Calu3 (cell line): ENCODE data around the gene RSRC1. TPM values are rescaled to one million over a fixed set of nuclear protein-coding genes. Genes with fewer than 3 reads are reported as not detected.
"Not testable (repeated sequence)": the region's sequence is repeated elsewhere in the genome, so short reads cannot be mapped to it uniquely, and the experiment has no call there.

Source experiments
- BruUV-seq: library from RNA; stranded (reverse); fragments of 400-500 nt; replicated peaks from 2 replicates; lab custom pipeline; 2021; lab: Mats Ljungman, UMichigan
- CTCF ChIA-PET: fragments of 300-600 bp; sonication (Branson Sonifier 250); formaldehyde crosslinking; loops from one replicate; lab custom pipeline; 2022; ENCODE audit warnings: antibody characterized with exemption; lab: Charles Lee
- DNase-seq: peaks from one replicate; pipeline ENCODE4 v3.0.0; 2022
- H3K27ac Mint-ChIP-seq: one replicate; pipeline ENCODE4 v1.8.0; 2022; ENCODE audit warnings: mixed read lengths; ENCODE audit not compliant: unreplicated experiment
- H3K27me3 Mint-ChIP-seq: one replicate; pipeline ENCODE4 v1.8.0; 2022; ENCODE audit warnings: mixed read lengths; ENCODE audit not compliant: unreplicated experiment
- H3K36me3 Mint-ChIP-seq: one replicate; pipeline ENCODE4 v1.8.0; 2022; ENCODE audit warnings: mild to moderate bottlenecking, moderate library complexity, mixed read lengths; ENCODE audit not compliant: insufficient read depth, unreplicated experiment
- H3K4me1 Mint-ChIP-seq: one replicate; pipeline ENCODE4 v1.8.0; 2022; ENCODE audit warnings: mild to moderate bottlenecking, low read depth, mixed read lengths; ENCODE audit not compliant: unreplicated experiment
- H3K4me3 Mint-ChIP-seq: one replicate; pipeline ENCODE4 v1.8.0; 2022; ENCODE audit warnings: mild to moderate bottlenecking, low read depth, moderate library complexity, mixed read lengths; ENCODE audit not compliant: unreplicated experiment
- H3K9me3 Mint-ChIP-seq: one replicate; pipeline ENCODE4 v1.8.0; 2022; ENCODE audit warnings: low read depth, mixed read lengths; ENCODE audit not compliant: unreplicated experiment
- CTCF ChIP-seq: fragments of 200-600 bp; IDR thresholded peaks from one replicate; pipeline ENCODE4 v1.8.0; 2022; ENCODE audit warnings: antibody characterized with exemption; ENCODE audit not compliant: unreplicated experiment
- intact Hi-C: fragments of 100-400 bp; cut with micrococcal nuclease; formaldehyde crosslinking; loops from one replicate; pipeline ENCODE4 v1.10.0; 2022; ENCODE audit not compliant: unreplicated experiment
- total RNA-seq: library from RNA; stranded (reverse); gene quantifications from 2 replicates; pipeline ENCODE4 v1.2.3, GENCODE V29; 2022

RSRC1 gene
- total RNA-seq, 1 experiment from 2014 or later = 81.3 TPM

GRCh38 chr3:158491968-158492367, 382.1 kb downstream of the RSRC1 start:
- no peak for DNase-seq
- intact Hi-C loops = no loop called here
- no TSS peak for BruUV-seq
- Mint-ChIP-seq H3K9me3 (no peaks in the 10 kb centered on the region), H3K4me3 (no peak overlapping the region), H3K4me1 (no peaks in the 10 kb centered on the region), H3K36me3 (no peaks in the 10 kb centered on the region), H3K27me3 (no peaks in the 10 kb centered on the region), H3K27ac (no peak overlapping the region)
- TF ChIP-seq CTCF = no peak
- CTCF ChIA-PET = no interaction called here

- Mint-ChIP-seq H3K4me3 (no peak overlapping the region), H3K36me3 (no peaks in the 10 kb centered on the region), H3K27me3 (no peaks in the 10 kb centered on the region), H3K27ac (no peak overlapping the region), H3K4me1 (no peaks in the 10 kb centered on the region), H3K9me3 (no peaks in the 10 kb centered on the region)
- BruUV-seq = no TSS peak
- CTCF ChIA-PET = interaction anchor here (0.6 kb wide), 1 partner anchor 290 kb away, joined by 3 read pairs; no protein-coding TSS in a partner anchor
- TF ChIP-seq CTCF = no peak
- no peak for DNase-seq
- intact Hi-C loops = no loop called here
Observed at GRCh38 chr3:158492685-158493084, 382.8 kb downstream of the RSRC1 start.

GRCh38 chr3:158493931-158494330, 384.0 kb downstream of the RSRC1 start:
- no TSS peak for BruUV-seq
- Mint-ChIP-seq H3K4me1 (no peaks in the 10 kb centered on the region), H3K9me3 (no peaks in the 10 kb centered on the region), H3K27me3 (no peaks in the 10 kb centered on the region), H3K36me3 (no peaks in the 10 kb centered on the region), H3K4me3 (no peak overlapping the region), H3K27ac (no peak overlapping the region)
- TF ChIP-seq CTCF = no peak
- no peak for DNase-seq
- intact Hi-C loops = no loop called here
- CTCF ChIA-PET = interaction anchor here (1.1 kb wide), 1 partner anchor 229 kb away, joined by 3 read pairs; no protein-coding TSS in a partner anchor

GRCh38 chr3:158494673-158495072, 384.8 kb downstream of the RSRC1 start:
- Mint-ChIP-seq H3K4me3 (no peak overlapping the region), H3K27me3 (no peaks in the 10 kb centered on the region), H3K27ac (no peak overlapping the region), H3K4me1 (no peaks in the 10 kb centered on the region), H3K36me3 (no peaks in the 10 kb centered on the region), H3K9me3 (no peaks in the 10 kb centered on the region)
- no TSS peak for BruUV-seq
- no peak for TF ChIP-seq CTCF
- CTCF ChIA-PET = interaction anchor here (1.1 kb wide), 1 partner anchor 228 kb away, joined by 3 read pairs; no protein-coding TSS in a partner anchor
- DNase-seq = no peak
- intact Hi-C loops = no loop called here

GRCh38 chr3:158495398-158495902, 385.6 kb downstream of the RSRC1 start:
- H3K36me3 Mint-ChIP-seq, H3K9me3 Mint-ChIP-seq, DNase-seq, H3K4me3 Mint-ChIP-seq, H3K27ac Mint-ChIP-seq, CTCF ChIA-PET, intact Hi-C loops, H3K27me3 Mint-ChIP-seq, H3K4me1 Mint-ChIP-seq, BruUV-seq: not testable (repeated sequence)
